ENCODE measurements around the gene PCDHGA6.

The PCDHGA6 gene

GRCh38 chr5:141356133-141356532 lies 17.6 kb upstream of the PCDHGA6 start:
- Histone ChIP-seq H3K23ac (ENCODE audit: low read length) (no peak overlapping the region), H3K9me3 (ENCODE audit: insufficient read depth, low read depth, low read length) (peaks cover 33% of the 10 kb centered on the region), H2BK12ac (ENCODE audit: low read length) (no peak overlapping the region), H4K8ac (ENCODE audit: low read depth, low read length) (no peak overlapping the region), H3K79me1 (ENCODE audit: low read length) (no peaks in the 10 kb centered on the region), H3K4ac (ENCODE audit: low read depth, low read length) (no peak overlapping the region), H3K4me1 (ENCODE audit: control insufficient read depth in 1 of 2, insufficient read depth in 2 of 2, low read length in 2 of 2) (no peaks in the 10 kb centered on the region), H2BK120ac (ENCODE audit: insufficient read depth, low read length, poor library complexity) (no peak overlapping the region), H3K14ac (ENCODE audit: low read length) (no peak overlapping the region), H3K18ac (ENCODE audit: low read length) (no peak overlapping the region), H2AK5ac (ENCODE audit: low read length) (no peak overlapping the region), H2AFZ (ENCODE audit: insufficient read depth, low read length, poor library complexity) (no peak overlapping the region), H3K79me2 (ENCODE audit: control insufficient read depth, insufficient read depth, low read length, poor library complexity) (no peaks in the 10 kb centered on the region), H4K91ac (ENCODE audit: low read depth, low read length) (no peak overlapping the region), H3K36me3 (ENCODE audit: control insufficient read depth in 1 of 2, insufficient read depth in 2 of 2, low read length in 2 of 2) (peaks cover 0 to 3% of the 10 kb centered on the region in 2 experiments), H3K4me3 (ENCODE audit: low read depth, low read length) (no peak overlapping the region), H2BK5ac (ENCODE audit: low read depth, low read length, poor library complexity) (no peak overlapping the region), H3K9ac (ENCODE audit: low read length) (no peak overlapping the region), H3K27ac (ENCODE audit: low read depth, low read length) (no peak overlapping the region), H3K27me3 (ENCODE audit: insufficient read depth, low read length) (no peaks in the 10 kb centered on the region), H4K12ac (ENCODE audit: low read depth, low read length) (no peak overlapping the region), H3K4me2 (ENCODE audit: low read length) (no peak overlapping the region)
- WGBS (ENCODE audit: extremely low coverage, insufficient coverage, insufficient read length) = no CpG with 5 or more reads among the region's 5 CpGs
- DNase-seq = no peak

GRCh38 chr5:141356950-141357349 lies 16.7 kb upstream of the PCDHGA6 start:
- Histone ChIP-seq H2BK12ac (ENCODE audit: low read length) (no peak overlapping the region), H3K27me3 (ENCODE audit: insufficient read depth, low read length) (no peaks in the 10 kb centered on the region)
- no CpG with 5 or more reads among the region's 19 CpGs for WGBS (ENCODE audit: extremely low coverage, insufficient coverage, insufficient read length)

GRCh38 chr5:141359790-141360426 lies 13.8 kb upstream of the PCDHGA6 start, which contains the start of gene PCDHGB2:
TSS of gene PCDHGB2 (plus strand) at chr5:141359994. CDS start at chr5:141360136, 142 bp downstream.
- H3K4me1 ChIP-seq (ENCODE audit: control insufficient read depth in 1 of 2, insufficient read depth in 2 of 2, low read length in 2 of 2) = no peaks in the 10 kb centered on the region
- H3K4me2 ChIP-seq (ENCODE audit: low read length) = no peak within 1 kb of the TSS
- no peak for DNase-seq
- H3K27me3 ChIP-seq (ENCODE audit: insufficient read depth, low read length) = no peaks in the 10 kb centered on the region
- H3K14ac ChIP-seq (ENCODE audit: low read length) = no peak within 1 kb of the TSS
- H4K91ac ChIP-seq (ENCODE audit: low read depth, low read length) = no peak within 1 kb of the TSS
- H3K4me3 ChIP-seq (ENCODE audit: low read depth, low read length) = no peak within 1 kb of the TSS
- no peak within 1 kb of the TSS for H3K18ac ChIP-seq (ENCODE audit: low read length)
- no peaks in the 10 kb centered on the region for H3K36me3 ChIP-seq (ENCODE audit: control insufficient read depth in 1 of 2, insufficient read depth in 2 of 2, low read length in 2 of 2)
- H2BK5ac ChIP-seq (ENCODE audit: low read depth, low read length, poor library complexity) = no peak within 1 kb of the TSS
- no peak within 1 kb of the TSS for H3K27ac ChIP-seq (ENCODE audit: low read depth, low read length)
- no peaks in the 10 kb centered on the region for H3K79me2 ChIP-seq (ENCODE audit: control insufficient read depth, insufficient read depth, low read length, poor library complexity)
- no peak within 1 kb of the TSS for H2AK5ac ChIP-seq (ENCODE audit: low read length)
- no peak within 1 kb of the TSS for H3K4ac ChIP-seq (ENCODE audit: low read depth, low read length)
- H3K9ac ChIP-seq (ENCODE audit: low read length) = no peak within 1 kb of the TSS
- H3K79me1 ChIP-seq (ENCODE audit: low read length) = no peaks in the 10 kb centered on the region
- WGBS (ENCODE audit: extremely low coverage, insufficient coverage, insufficient read length) = no CpG with 5 or more reads among the region's 24 CpGs
- H3K23ac ChIP-seq (ENCODE audit: low read length) = no peak within 1 kb of the TSS
- no peak within 1 kb of the TSS for H2AFZ ChIP-seq (ENCODE audit: insufficient read depth, low read length, poor library complexity)
- H4K12ac ChIP-seq (ENCODE audit: low read depth, low read length) = no peak within 1 kb of the TSS
- H2BK12ac ChIP-seq (ENCODE audit: low read length) = no peak within 1 kb of the TSS
- H4K8ac ChIP-seq (ENCODE audit: low read depth, low read length) = no peak within 1 kb of the TSS
- no peak within 1 kb of the TSS for H2BK120ac ChIP-seq (ENCODE audit: insufficient read depth, low read length, poor library complexity)
- peaks cover 39% of the 10 kb centered on the region for H3K9me3 ChIP-seq (ENCODE audit: insufficient read depth, low read depth, low read length)

More at GRCh38 chr5:141356950-141357349, 16.7 kb upstream of the PCDHGA6 start:
- no peaks in the 10 kb centered on the region for H3K79me1 ChIP-seq (ENCODE audit: low read length)
- H3K79me2 ChIP-seq (ENCODE audit: control insufficient read depth, insufficient read depth, low read length, poor library complexity) = no peaks in the 10 kb centered on the region
- H2AFZ ChIP-seq (ENCODE audit: insufficient read depth, low read length, poor library complexity) = no peak overlapping the region
- H2BK120ac ChIP-seq (ENCODE audit: insufficient read depth, low read length, poor library complexity) = no peak overlapping the region
- H3K27ac ChIP-seq (ENCODE audit: low read depth, low read length) = no peak overlapping the region
- no peak overlapping the region for H2AK5ac ChIP-seq (ENCODE audit: low read length)
- no peak overlapping the region for H3K23ac ChIP-seq (ENCODE audit: low read length)
- H4K12ac ChIP-seq (ENCODE audit: low read depth, low read length) = no peak overlapping the region
- H3K4ac ChIP-seq (ENCODE audit: low read depth, low read length) = no peak overlapping the region
- H3K36me3 ChIP-seq (ENCODE audit: control insufficient read depth in 1 of 2, insufficient read depth in 2 of 2, low read length in 2 of 2) = peaks cover 0 to 3% of the 10 kb centered on the region in 2 experiments
- no peak overlapping the region for H3K9ac ChIP-seq (ENCODE audit: low read length)
- no peaks in the 10 kb centered on the region for H3K4me1 ChIP-seq (ENCODE audit: control insufficient read depth in 1 of 2, insufficient read depth in 2 of 2, low read length in 2 of 2)
- no peak for DNase-seq
- H3K9me3 ChIP-seq (ENCODE audit: insufficient read depth, low read depth, low read length) = peaks cover 35% of the 10 kb centered on the region
- no peak overlapping the region for H3K4me2 ChIP-seq (ENCODE audit: low read length)
- no peak overlapping the region for H3K18ac ChIP-seq (ENCODE audit: low read length)
- H4K91ac ChIP-seq (ENCODE audit: low read depth, low read length) = no peak overlapping the region
- H4K8ac ChIP-seq (ENCODE audit: low read depth, low read length) = no peak overlapping the region
- H2BK5ac ChIP-seq (ENCODE audit: low read depth, low read length, poor library complexity) = no peak overlapping the region
- no peak overlapping the region for H3K4me3 ChIP-seq (ENCODE audit: low read depth, low read length)
- H3K14ac ChIP-seq (ENCODE audit: low read length) = no peak overlapping the region

GRCh38 chr5:141360685-141361084 lies 13.0 kb upstream of the PCDHGA6 start:
- no peak overlapping the region for H3K23ac ChIP-seq (ENCODE audit: low read length)
- no peak overlapping the region for H2AK5ac ChIP-seq (ENCODE audit: low read length)
- H2AFZ ChIP-seq (ENCODE audit: insufficient read depth, low read length, poor library complexity) = no peak overlapping the region
- no peak overlapping the region for H3K18ac ChIP-seq (ENCODE audit: low read length)
- no peak overlapping the region for H4K8ac ChIP-seq (ENCODE audit: low read depth, low read length)
- DNase-seq = no peak
- no CpG with 5 or more reads among the region's 15 CpGs for WGBS (ENCODE audit: extremely low coverage, insufficient coverage, insufficient read length)
- H3K4me3 ChIP-seq (ENCODE audit: low read depth, low read length) = no peak overlapping the region
- H2BK12ac ChIP-seq (ENCODE audit: low read length) = no peak overlapping the region
- peaks cover 39% of the 10 kb centered on the region for H3K9me3 ChIP-seq (ENCODE audit: insufficient read depth, low read depth, low read length)
- no peaks in the 10 kb centered on the region for H3K79me1 ChIP-seq (ENCODE audit: low read length)
- no peaks in the 10 kb centered on the region for H3K4me1 ChIP-seq (ENCODE audit: control insufficient read depth in 1 of 2, insufficient read depth in 2 of 2, low read length in 2 of 2)
- H3K36me3 ChIP-seq (ENCODE audit: control insufficient read depth in 1 of 2, insufficient read depth in 2 of 2, low read length in 2 of 2) = no peaks in the 10 kb centered on the region
- no peak overlapping the region for H3K4ac ChIP-seq (ENCODE audit: low read depth, low read length)
- no peak overlapping the region for H3K14ac ChIP-seq (ENCODE audit: low read length)
- H3K27ac ChIP-seq (ENCODE audit: low read depth, low read length) = no peak overlapping the region
- H2BK120ac ChIP-seq (ENCODE audit: insufficient read depth, low read length, poor library complexity) = no peak overlapping the region
- H4K12ac ChIP-seq (ENCODE audit: low read depth, low read length) = no peak overlapping the region
- H3K4me2 ChIP-seq (ENCODE audit: low read length) = no peak overlapping the region
- no peak overlapping the region for H4K91ac ChIP-seq (ENCODE audit: low read depth, low read length)
- H3K27me3 ChIP-seq (ENCODE audit: insufficient read depth, low read length) = no peaks in the 10 kb centered on the region
- no peaks in the 10 kb centered on the region for H3K79me2 ChIP-seq (ENCODE audit: control insufficient read depth, insufficient read depth, low read length, poor library complexity)
- no peak overlapping the region for H3K9ac ChIP-seq (ENCODE audit: low read length)
- no peak overlapping the region for H2BK5ac ChIP-seq (ENCODE audit: low read depth, low read length, poor library complexity)
